Stimulated activated CD8-positive, alpha-beta memory T cell treated with anti-CD3 and anti-CD28 coated beads, Interleukin-12 subunit alpha, Interleukin-12 subunit beta, amount 100 ng/mL, for 1 hour (primary cell): ENCODE data around the gene PPY.
A peak's percentile ranks its signal among the peaks of the same experiment; 100 is the strongest.
"Not testable (repeated sequence)": the region's sequence is repeated elsewhere in the genome, so short reads cannot be mapped to it uniquely, and the experiment has no call there.

ENCODE experiments used
- DNase-seq: peaks from one replicate; pipeline ENCODE4 v3.0.0-alpha.2; 2020; ENCODE audit warnings: low read depth

The PPY gene

DNA sequence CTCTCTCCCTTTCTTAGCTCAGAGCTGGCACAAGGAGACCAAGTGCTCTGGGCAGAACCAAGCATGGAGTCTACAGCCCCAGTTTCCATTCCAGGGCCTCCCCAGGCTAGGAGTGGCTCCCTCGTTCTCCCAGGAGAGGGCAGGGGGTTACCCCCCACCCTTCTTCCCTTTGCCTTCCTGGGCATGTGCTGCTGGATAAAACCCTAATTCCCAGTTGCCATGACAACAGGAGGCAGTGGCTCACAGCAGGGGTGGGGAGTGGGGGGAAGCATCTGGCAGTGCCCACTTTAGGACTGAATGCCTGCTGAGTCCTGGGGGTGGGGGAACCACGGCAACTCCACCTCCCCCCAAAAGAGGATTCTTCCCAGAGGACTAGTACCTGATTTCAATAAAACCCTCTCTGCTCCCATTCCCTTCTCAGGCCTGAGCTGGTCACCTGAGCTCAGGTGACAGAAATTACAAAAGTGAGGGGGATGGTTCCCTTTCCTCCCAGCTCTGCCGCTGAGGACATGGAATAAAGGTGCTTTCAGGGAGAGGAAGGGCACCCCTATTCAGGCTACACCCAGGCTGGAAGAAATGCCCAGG is 36.8 kb downstream of the PPY start:
- DNase-seq = no peak

DNA sequence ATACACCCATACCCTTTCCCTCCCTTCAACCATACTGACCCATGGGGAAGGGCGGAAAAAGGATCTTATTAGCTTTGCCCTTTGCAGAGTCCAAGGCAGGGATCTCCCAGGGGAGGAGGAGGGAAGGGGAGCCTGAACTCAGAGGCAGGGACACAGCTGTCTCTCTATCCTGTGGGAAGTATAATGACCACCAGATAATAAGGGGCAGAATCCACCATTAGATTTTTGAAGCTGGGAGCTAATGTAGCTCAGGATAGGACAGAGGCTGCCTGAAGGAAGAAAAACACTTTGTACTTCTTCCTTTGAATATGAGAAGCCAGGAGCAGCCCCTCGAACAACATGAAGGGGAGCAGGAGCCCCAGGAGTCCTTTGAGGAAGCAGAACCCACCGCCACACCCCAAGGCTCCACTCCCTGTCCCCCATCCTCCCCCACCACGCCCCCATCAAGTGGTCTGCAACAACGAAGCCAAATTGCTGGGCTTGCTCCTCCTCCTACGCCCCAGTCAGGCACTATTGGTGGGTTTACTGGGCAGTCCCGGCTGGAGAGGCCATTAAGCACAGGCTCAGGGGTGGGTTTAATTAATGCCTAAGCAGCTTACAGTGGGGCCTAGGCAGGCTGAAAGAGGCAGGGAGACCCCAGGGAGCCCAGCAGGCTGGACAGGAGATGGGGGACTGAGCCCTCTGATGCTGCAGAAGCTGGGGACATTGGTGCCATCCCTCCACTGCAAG is 40.3 kb downstream of the PPY start:
- no peak for DNase-seq

DNA sequence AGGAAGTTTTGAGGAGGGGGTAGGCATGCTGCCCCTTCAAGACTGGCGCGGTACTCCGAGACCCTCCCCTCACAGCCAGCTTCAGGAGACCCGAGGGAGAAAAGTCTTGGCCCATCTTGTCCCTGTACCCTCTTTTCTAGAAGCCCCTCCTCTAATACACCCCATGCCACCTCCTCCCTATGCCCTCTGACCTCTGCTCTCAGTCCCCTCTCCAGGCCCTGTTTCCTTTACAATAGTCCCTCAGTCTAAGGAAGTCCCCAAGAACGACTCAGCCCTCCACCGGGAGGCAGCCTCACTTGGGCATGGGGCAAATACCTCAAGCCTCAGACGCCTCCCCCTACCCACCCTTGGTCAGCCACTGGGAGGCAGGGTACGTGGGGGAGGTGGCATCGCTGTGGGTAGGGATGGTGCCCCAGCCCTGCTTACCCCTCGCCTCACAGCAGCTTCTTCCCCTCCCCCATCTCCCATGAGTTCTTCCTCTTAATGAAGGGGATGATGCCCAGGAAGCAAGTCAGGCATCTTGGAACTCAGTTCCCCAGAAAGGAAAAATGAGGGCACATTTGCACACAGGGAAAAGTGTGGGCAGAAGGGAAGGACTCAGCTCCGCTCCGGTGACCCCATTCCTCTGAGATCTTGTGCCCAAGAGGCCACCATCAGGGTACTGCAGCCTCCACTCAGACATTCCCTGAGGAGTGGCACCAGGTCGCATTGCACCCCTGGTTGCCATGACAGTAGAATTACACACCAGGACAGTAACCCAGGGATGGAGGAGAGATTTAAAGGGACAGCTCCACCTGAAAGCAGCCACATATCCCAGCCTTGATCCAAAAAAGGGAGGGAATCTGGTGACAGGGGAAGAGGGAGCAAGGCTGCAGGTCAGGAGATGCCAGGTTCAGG is 41.2 kb downstream of the PPY start:
- no peak for DNase-seq

- DNase-seq = peak; percentile 65
Measured at GRCh38 chr17:43900183-43900857, 42.0 kb downstream of the PPY start.

GRCh38 chr17:43898446-43898845 is 43.8 kb downstream of the PPY start:
- no peak for DNase-seq

DNA sequence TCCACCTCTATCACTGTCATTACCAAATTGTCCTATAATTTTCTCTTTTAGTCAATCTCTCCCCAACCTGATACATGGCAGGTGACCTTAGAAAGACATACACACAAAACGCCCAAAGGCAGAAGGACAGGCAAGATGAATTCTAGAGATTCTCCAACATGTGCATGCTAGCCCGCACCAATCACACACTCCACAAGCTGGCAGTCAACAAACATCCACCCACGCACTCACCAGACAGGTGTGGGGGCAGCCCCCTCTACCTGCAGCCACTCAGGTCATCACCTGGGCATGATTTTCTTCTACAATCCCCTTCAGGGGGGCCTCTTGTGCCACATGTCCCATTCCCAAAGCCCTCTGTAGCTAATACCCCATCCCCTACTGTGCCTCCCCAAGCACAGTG is 44.4 kb downstream of the PPY start:
- DNase-seq = no peak

DNA sequence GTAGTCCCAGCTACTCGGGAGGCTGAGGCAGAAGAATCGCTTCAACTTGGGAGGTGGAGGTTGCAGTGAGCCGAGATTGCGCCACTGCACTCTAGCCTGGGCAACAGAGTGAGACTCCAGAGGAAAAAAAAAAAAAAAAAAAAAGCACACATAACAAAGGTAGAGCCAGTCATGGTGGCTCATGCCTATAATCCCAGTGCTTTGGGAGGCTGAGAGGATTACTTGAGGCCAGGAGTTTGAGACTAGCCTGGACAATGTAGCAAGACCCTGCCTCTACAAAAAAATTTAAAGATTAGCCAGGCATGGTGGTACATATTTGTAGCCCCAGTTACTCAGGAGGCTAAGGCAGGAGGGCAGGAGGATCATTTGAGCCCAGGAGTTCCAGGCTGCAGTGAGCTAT is 47.8 kb downstream of the PPY start:
- DNase-seq = not testable (repeated sequence)

GRCh38 chr17:43892647-43892952 is 49.7 kb downstream of the PPY start:
- DNase-seq = no peak

GRCh38 chr17:43891851-43892646 is 50.2 kb downstream of the PPY start:
- DNase-seq = no peak
